Activated naive CD4-positive, alpha-beta T cell treated with anti-CD3 and anti-CD28 coated beads, Interleukin-2, amount 50 U/mL, for 72 hours (primary cell): ENCODE data around the gene HAUS5. TPM values are rescaled to one million over a fixed set of nuclear protein-coding genes. Genes with fewer than 3 reads are reported as not detected.
"Not testable (repeated sequence)": the region's sequence is repeated elsewhere in the genome, so short reads cannot be mapped to it uniquely, and the experiment has no call there.

Source experiments
- ATAC-seq, 2 donors: fragments of 150-1000 bp; cut with Tn5 transposase; 2 replicates each; pipeline ENCODE4 v1.10.0; 2021; ENCODE audit warnings: mild to moderate bottlenecking in 2 of 2, moderate library complexity in 2 of 2
- DNase-seq, 2 donors: peaks; one replicate each; pipeline ENCODE4 v3.0.0; 2021 to 2022; ENCODE audit warnings: low spot score in 2 of 2
- H3K27ac Mint-ChIP-seq, 2 donors: one replicate each; pipeline ENCODE4 v1.8.0; 2022; ENCODE audit warnings: mild to moderate bottlenecking in 2 of 2, mixed read lengths in 2 of 2
- H3K36me3 Mint-ChIP-seq, 2 donors: one replicate each; pipeline ENCODE4 v1.8.0; 2022; ENCODE audit warnings: mixed read lengths in 2 of 2
- H3K9me3 Mint-ChIP-seq, 2 donors: one replicate each; pipeline ENCODE4 v1.8.0; 2022; ENCODE audit warnings: mixed read lengths in 2 of 2
- total RNA-seq, 2 donors: library from RNA; stranded (reverse); gene quantifications; one replicate each; pipeline ENCODE4 v1.2.3, GENCODE V29; 2022

Gene HAUS5
- total RNA-seq, 2 donors from 2014 or later, result 44.2 to 44.5 TPM

DNA sequence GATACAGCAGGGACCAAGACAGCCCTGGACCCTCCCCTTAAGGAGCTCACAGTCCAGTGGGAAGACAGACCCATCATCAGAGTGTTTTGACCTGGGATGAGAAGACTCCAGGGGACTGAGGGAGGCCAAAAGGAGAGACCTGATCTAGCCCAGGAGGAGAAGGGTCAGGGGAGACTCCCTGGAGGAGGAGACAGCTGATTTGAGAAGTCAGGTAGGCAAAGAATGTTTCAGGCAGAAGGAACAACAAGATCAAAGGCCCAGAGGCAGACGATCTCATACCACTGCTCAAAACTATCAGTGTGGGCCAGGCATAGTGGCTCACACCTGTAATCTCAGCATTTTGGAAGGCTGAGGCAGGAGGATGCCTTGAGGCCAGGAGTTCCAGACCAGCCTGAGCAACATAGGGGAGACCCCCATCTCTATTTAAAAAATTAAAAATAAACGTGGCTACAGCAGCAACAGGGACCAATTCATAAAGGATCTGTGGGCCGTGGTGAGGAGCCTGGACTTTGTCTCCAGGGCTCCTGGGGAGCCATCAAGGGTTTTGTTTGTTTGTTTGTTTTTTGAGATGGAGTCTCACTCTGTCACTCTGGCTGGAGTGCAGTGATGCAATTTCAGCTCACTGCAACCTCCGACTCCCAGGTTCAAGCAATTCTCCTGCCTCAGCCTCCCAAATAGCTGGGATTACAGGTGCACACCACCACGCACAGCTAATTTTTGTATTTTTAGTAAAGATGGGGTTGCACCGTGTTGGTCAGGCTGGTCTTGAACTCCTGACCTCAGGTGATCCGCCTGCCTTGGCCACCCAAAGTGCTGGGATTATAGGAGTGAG lies 33.4 kb downstream of the HAUS5 start:
- peaks cover 10 to 11% of the 10 kb centered on the region in 2 donors for H3K36me3 Mint-ChIP-seq
- DNase-seq (no peak), ATAC-seq (no peak)
- peak overlapping the region in 1 of 2 donors; percentile 72 for H3K27ac Mint-ChIP-seq
- no peaks in the 10 kb centered on the region for H3K9me3 Mint-ChIP-seq

DNA sequence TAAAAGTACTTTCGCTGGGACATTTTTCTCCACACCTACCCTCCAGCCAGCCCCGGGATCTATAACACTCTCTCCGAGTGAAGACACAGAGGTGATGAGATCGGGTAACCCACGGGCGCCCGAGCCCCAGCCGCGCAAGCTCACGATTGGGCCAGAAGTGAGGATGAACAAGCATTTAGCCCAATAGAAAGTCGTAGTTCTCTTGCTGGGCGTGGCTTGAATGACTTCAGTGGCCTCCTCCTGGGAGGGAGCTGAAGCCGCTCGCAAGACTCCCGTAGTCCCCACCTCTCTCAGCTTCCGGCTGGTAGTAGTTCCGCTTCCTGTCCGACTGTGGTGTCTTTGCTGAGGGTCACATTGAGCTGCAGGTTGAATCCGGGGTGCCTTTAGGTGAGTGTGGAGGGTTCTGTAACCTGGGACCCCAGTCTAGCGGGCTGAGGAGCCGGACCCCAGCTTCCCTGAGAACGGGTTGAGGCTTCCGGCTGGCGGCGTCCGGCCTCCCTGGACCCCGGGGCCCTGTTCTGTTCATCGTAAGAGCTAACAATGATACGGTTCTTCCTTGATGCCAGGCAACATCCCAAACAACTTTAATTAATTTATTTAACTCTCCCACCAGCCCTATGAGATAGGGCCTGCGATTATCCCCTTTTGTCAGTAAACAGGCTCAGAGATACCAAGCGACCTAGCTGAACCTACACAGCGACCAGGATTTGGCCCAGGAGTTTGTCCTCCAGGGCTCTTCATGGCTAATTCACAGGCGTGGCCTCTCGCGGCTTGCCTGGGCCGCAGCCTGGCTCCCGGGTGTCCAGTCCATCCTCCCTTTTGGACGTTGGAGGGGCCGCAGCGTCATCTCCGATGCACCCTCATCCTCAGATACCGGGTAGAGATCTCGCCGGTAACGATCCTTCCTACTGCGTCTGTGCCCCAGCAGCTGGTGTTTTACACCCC lies 35.8 kb downstream of the HAUS5 start, which contains the start of gene COX6B1:
Gene COX6B1 (plus strand): TSS at position 307 of the 945 bp plus-strand sequence. CDS start 2,921 bp downstream, outside the sequence.
- peaks cover 10 to 11% of the 10 kb centered on the region in 2 donors for H3K36me3 Mint-ChIP-seq
- DNase-seq (peak; percentile 89 to 94), ATAC-seq (peak; percentile 72 to 75)
- H3K27ac Mint-ChIP-seq, result peak within 1 kb of the TSS; percentile 94 to 99
- H3K9me3 Mint-ChIP-seq, result no peaks in the 10 kb centered on the region

DNA sequence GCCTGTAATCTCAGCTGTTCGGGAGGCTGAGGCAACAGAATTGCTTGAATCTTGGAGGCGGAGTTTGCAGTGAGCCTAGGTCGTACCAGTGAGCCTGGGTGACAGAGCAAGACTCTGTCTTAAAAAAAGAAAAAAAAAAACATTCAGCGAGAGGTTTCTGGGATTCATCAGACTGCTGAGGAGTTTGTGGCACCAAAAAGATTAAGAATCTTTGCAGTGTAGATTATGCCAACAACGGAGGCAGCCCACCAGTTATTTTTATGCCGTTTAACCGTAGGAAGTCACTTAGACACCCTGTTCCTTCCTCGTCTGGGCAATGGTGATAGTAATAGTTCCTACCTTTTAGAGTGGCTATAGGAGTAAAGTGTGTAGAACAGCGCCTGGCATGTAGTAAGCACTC lies 38.0 kb downstream of the HAUS5 start:
- H3K9me3 Mint-ChIP-seq, result no peaks in the 10 kb centered on the region
- H3K36me3 Mint-ChIP-seq, result peaks cover 13 to 17% of the 10 kb centered on the region in 2 donors
- DNase-seq, result no peak
- peak overlapping the region in 1 of 2 donors; percentile 66 for H3K27ac Mint-ChIP-seq
- ATAC-seq, result no peak

DNA sequence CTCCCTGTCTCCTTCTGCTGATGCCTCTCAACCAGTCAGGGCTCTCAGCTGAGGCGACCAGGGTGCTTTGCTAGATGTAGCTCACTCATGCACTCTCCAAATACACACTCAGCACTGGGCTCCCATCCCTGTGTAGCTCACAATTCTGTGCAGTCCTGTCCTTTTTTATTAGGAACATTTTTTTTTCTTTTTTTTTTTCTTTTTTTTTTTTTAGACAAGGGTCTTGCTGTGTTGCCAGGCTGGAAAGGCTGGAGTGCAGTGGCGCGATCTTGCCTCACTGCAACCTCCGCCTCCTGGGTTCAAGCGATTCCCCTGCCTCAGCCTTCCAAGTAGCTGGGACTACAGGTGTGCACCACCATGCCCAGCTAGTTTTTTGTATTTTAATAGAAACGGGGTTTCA lies 42.3 kb downstream of the HAUS5 start:
- H3K36me3 Mint-ChIP-seq, result peaks cover 13 to 25% of the 10 kb centered on the region in 2 donors
- not testable (repeated sequence) for H3K27ac Mint-ChIP-seq, ATAC-seq, DNase-seq, H3K9me3 Mint-ChIP-seq

DNA sequence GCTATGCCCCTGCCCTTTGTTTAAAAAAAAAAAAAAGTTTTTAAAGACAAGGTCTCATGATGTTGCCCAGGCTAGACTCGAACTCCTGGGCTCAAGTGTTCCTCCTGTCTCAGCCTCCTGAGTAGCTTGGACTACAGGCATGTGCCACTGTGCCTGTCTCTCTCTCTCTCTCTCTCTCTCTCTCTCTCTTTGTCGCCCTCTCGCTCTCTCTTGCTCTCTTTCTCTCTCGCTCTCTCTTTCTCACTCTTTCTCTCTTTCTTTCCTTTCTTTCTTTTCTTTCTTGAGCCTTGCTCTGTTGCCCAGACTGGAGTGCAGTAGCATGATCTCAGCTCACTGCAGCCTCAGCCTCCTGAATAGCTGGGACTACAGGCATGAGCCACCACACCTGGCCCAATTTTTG lies 43.1 kb downstream of the HAUS5 start:
- Mint-ChIP-seq H3K27ac (peak overlapping the region; percentile 84), H3K36me3 (peaks cover 13 to 27% of the 10 kb centered on the region in 2 donors), H3K9me3 (no peaks in the 10 kb centered on the region)
- ATAC-seq, result no peak
- no peak for DNase-seq

DNA sequence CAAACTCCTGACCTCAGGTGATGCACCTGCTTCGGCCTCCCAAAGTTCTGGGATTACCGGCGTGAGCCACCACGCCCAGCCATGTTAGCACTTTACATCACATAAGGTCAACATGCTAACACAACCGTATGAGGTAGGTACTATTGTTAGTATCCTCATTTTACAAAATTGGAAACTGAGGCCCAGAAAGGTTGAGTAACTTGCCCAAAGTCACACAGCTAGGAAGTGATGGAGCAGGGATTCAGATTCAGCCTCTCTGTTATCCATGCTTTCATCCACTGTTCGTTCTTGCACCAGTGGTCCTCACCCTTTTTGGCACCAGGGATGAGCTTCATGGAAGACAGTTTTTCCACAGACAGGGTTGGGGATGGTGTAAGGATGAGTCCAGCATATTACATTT lies 44.2 kb downstream of the HAUS5 start:
- H3K9me3 Mint-ChIP-seq, result no peaks in the 10 kb centered on the region
- H3K36me3 Mint-ChIP-seq, result peaks cover 13 to 27% of the 10 kb centered on the region in 2 donors
- DNase-seq, result no peak
- ATAC-seq, result no peak
- peak overlapping the region; percentile 55 to 84 for H3K27ac Mint-ChIP-seq

DNA sequence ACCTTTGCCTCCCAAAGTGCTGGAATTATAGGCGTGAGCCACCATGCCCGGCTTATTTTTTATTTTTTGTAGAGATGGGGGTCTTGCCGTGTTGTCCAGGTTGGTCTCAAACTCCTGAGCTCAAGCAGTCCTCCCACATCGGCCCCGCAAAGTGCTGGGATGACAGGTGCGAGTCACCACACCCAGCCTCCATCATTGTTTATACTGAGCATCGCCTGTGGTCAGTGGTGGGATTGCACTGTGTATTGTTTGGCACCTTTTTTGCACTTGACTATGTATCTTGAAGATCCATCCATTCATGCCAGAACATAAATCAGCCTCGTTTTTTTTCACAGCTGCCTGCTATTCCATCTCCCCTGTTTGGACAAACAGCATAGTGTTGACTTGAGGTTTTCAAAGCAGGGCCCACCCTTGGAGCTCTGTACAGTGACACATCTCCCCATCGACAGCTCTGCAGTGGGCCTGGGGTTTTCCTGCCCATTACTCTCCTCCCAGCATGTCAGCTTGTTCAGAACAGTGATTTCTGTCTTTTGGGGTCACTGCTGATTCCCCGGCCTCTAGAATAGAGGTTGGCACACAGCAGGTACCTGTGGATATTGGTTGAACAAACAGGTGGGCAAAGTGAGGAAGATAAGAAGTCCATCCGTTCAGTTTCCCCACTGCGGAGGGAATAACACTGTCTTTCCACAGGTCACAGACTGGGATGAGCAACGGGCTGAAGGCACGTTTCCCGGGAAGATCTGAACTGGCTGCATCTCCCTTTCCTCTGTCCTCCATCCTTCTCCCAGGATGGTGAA lies 45.6 kb downstream of the HAUS5 start:
- DNase-seq (no peak), ATAC-seq (peak in 1 of 2 donors; percentile 32)

DNA sequence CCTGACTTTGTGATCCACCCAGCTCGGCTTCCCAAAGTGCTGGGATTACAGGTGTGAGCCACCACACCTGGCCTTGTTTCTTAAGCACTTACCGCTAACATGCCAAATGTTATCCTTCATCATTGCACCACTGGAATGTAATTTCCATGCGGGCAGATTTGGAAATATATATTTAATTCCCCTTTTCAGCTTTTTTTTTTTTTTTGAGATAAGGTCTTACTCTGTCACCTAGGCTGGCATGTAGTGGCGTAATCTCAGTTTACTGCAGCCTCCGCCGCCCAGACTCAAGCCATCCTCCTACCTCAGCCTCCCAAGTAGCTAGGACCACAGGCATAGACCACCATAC lies 49.4 kb downstream of the HAUS5 start:
- peaks cover 6 to 13% of the 10 kb centered on the region in 2 donors for H3K36me3 Mint-ChIP-seq
- peak overlapping the region in 1 of 2 donors; percentile 40 for H3K27ac Mint-ChIP-seq
- H3K9me3 Mint-ChIP-seq, result no peaks in the 10 kb centered on the region
- DNase-seq (no peak), ATAC-seq (no peak)

More for the DNA sequence above, 45.6 kb downstream of the HAUS5 start:
- Mint-ChIP-seq H3K36me3 (peaks cover 13 to 27% of the 10 kb centered on the region in 2 donors), H3K27ac (no peak overlapping the region), H3K9me3 (no peaks in the 10 kb centered on the region)

DNA sequence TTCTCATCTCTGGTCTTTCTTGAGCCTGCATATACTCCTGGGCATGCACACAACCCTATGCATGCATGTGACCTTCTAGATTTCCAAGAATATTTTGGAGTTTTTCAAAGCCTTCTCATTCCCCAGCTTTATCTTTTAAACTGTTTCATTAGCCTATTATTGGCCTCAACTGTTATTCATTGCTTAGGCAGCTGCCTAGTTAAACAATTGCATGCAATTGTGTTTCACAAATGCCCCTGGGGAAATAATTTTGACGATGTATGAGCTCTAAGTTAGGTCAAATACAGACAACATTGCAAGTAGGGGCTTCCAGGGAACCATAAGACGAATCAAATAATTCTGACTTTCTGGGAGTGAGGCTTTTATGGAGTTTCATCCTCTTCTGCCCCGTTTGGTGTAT lies 51.4 kb downstream of the HAUS5 start:
- ATAC-seq (no peak), DNase-seq (no peak)
- Mint-ChIP-seq H3K9me3 (no peaks in the 10 kb centered on the region), H3K27ac (peak overlapping the region in 1 of 2 donors; percentile 62), H3K36me3 (peaks cover 0 to 7% of the 10 kb centered on the region in 2 donors)

DNA sequence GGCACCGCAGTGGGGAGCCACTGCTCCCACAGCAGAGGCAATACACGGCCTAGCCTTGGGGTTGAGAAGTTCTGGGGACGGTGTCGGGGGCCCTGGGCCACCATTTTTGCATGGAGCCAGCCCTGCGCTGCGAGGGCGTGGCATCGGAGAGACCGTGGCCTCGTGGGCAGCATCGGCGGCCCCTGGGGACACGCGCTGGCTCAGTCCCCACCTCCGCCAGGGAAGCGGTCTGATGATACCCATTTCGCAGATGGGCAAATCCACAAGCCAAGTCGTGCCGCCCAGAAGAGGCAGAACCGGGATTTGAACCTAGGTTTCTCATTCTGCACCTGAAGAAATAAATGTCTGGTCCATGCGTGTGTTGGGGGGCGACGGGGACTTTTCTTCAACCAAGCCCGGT lies 52.6 kb downstream of the HAUS5 start:
- no peaks in the 10 kb centered on the region for H3K36me3 Mint-ChIP-seq
- peak in 1 of 2 donors; percentile 2 for ATAC-seq
- H3K9me3 Mint-ChIP-seq, result no peaks in the 10 kb centered on the region
- H3K27ac Mint-ChIP-seq, result peak overlapping the region in 1 of 2 donors; percentile 75
- no peak for DNase-seq

DNA sequence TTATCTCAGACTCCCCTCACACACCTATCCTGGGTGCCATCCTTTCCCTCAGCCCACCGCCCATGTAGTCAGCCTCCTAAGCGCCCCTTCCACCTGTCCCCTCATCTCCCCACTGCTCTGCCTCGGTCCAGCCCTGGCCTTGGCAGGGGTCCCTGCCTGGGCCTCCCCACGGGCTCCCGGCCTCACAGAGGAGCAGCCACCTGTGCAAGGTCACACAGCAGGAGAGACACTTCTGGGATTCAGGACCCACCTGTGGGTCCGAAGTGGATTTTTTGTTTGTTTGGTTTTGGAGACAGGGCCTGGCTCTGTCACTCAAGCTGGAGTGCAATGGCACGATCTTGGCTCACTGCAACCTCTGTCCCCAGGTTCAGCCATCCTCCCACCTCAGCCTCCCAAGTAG lies 53.1 kb downstream of the HAUS5 start:
- no peak for ATAC-seq
- Mint-ChIP-seq H3K36me3 (no peaks in the 10 kb centered on the region), H3K9me3 (no peaks in the 10 kb centered on the region), H3K27ac (peak overlapping the region in 1 of 2 donors; percentile 61)
- DNase-seq, result no peak

DNA sequence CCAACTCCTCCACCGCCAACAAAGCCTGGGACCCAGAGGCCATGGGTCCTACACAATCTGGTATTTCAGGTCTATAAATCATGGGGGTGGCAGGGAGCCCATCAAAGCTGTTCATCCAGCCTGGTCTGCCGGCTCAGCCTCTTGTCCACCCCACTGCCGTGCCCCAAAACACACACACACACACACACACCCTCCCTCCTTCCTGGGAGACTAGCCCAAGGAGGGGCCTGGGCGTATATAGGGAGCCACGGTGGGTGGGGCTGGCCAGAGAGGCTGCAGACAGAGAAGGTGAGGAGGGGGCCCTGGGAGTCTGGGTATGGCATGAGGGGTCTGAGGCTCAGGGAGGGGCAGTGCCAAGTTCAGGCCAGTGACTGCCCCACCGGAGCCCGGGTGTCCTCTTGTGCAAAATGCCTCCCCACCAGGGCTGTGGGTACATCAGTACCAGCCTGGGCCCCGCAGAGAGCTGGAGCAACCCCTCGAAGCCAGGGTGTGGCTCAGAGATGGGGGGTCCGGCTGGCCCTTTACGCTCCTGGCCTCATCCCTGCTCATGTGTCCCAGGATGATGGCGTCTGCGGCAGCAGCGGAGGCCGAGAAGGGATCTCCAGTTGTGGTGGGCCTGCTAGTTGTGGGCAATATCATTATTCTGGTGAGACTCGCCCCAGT lies 53.8 kb downstream of the HAUS5 start, which contains the start of gene UPK1A:
Gene UPK1A (plus strand): TSS at position 267 of the 663 bp plus-strand sequence. CDS start 296 bp downstream, at position 563.
- ATAC-seq (no peak), DNase-seq (no peak)
- Mint-ChIP-seq H3K27ac (peak within 1 kb of the TSS; percentile 22 to 75), H3K36me3 (no peaks in the 10 kb centered on the region), H3K9me3 (no peaks in the 10 kb centered on the region)

DNA sequence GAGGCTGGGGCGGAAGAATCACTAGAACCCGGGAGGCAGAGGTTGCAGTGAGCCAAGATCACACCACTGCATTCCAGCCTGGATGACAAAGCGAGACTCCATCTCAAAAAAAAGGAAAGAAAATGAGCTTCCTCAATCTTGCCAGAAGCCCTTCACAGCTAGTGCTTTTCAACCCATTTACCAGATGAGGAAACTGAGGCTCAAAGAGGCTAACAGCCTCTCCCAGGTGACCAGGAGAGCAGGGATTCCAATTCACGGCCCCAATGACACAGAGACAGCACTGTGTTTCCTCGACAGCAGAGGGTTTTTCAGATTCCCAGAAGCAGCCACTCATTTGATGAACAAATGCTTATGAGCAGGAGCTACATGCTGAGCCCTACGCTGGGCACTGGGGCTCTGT lies 57.0 kb downstream of the HAUS5 start:
- Mint-ChIP-seq H3K36me3 (peaks cover 0 to 6% of the 10 kb centered on the region in 2 donors), H3K9me3 (no peaks in the 10 kb centered on the region), H3K27ac (peak overlapping the region in 1 of 2 donors; percentile 7)
- ATAC-seq, result no peak
- DNase-seq, result no peak

DNA sequence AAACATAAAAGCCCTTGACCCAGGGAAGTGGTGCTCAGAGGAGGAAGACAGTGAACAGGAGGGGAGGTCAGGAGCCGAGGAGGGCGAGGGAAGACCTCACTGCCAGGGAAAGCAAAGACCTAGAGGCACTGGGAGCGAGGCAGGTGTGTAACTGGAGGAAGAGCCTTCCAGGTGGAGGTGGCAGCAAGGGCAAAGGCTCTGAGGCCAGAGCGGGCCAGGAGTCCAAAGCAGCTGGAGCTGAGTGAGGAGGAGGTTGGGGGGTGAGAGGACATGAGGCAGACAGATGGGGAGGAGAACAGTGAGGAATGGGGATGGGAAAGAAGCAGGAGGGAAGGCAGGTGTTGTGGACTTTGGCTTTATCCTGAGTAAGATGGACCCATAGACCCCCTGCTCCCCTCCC lies 57.4 kb downstream of the HAUS5 start:
- ATAC-seq (no peak), DNase-seq (no peak)
- Mint-ChIP-seq H3K36me3 (peaks cover 0 to 6% of the 10 kb centered on the region in 2 donors), H3K27ac (peak overlapping the region in 1 of 2 donors; percentile 7), H3K9me3 (no peaks in the 10 kb centered on the region)

DNA sequence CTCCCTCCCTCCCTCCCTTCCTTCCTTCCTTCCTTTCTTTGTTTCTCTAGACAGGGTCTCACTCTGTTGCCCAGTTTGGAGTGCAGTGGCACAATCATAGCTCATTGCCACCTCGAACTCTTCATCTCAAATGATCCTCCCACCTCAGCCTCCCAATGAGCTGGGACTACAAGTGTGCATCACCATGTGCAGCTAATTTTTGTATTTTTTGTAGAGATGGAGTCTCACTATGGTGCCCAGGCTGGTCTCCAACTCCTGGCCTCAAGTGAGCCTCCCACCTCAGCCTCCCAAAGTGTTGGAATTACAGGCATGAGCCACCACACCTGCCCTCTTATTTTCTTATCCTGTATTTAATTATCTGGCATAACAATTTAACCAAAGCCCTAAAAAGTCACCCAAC lies 58.2 kb downstream of the HAUS5 start:
- no peak for DNase-seq
- H3K36me3 Mint-ChIP-seq, result peaks cover 0 to 6% of the 10 kb centered on the region in 2 donors
- no peak for ATAC-seq
- no peaks in the 10 kb centered on the region for H3K9me3 Mint-ChIP-seq
- no peak overlapping the region for H3K27ac Mint-ChIP-seq

DNA sequence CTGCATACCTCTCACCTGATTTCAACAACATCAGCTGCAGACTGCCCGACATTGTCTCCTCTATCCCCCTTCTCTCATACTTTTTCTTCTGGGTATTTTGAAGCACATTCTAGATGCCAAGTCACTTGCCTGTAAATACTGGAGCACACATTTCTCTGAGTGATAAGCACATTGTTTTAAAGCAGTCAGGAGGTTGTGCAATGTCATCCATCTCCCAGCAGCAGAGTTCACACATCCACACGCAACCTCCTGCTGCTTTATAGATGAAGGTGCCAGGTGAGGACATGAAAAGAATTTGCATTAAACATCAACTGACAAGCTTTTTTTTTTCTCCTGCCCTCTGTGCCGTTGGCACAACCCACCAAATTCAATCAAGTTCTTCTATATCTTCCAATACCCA lies 59.3 kb downstream of the HAUS5 start:
- Mint-ChIP-seq H3K9me3 (no peaks in the 10 kb centered on the region), H3K27ac (no peak overlapping the region), H3K36me3 (peaks cover 0 to 6% of the 10 kb centered on the region in 2 donors)
- ATAC-seq (no peak), DNase-seq (no peak)
